HG03342 (cell line): Measurements from ENCODE around the gene SETD3.

Source experiments
- ATAC-seq: cut with Tn5 transposase; IDR thresholded peaks from one replicate; pipeline ENCODE4 v1.9.1; 2021; ENCODE audit warnings: mild to moderate bottlenecking, moderate library complexity; ENCODE audit not compliant: unreplicated experiment

The SETD3 gene

GRCh38 chr14:99461411-99462085 is 19.1 kb downstream of the SETD3 start:
- no peak for ATAC-seq

DNA sequence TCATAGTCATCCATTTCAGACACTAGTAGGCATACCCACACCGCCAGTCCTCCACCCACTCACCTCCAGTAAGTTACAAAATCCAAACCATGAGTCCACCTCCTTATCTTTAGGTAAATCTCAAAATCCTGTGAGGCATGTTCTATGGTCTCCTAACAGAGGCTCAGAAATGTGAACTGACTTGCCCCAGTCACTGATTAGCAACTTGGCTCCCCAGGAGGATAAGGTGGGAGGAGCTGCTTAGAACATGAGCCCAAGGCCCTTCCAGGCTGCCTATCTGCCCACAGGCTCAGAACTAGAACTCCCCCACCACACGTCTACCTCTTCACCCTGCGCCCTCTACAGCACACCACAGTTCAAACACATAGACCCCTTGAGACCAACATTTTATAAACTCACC is 19.9 kb downstream of the SETD3 start:
- ATAC-seq = no peak

DNA sequence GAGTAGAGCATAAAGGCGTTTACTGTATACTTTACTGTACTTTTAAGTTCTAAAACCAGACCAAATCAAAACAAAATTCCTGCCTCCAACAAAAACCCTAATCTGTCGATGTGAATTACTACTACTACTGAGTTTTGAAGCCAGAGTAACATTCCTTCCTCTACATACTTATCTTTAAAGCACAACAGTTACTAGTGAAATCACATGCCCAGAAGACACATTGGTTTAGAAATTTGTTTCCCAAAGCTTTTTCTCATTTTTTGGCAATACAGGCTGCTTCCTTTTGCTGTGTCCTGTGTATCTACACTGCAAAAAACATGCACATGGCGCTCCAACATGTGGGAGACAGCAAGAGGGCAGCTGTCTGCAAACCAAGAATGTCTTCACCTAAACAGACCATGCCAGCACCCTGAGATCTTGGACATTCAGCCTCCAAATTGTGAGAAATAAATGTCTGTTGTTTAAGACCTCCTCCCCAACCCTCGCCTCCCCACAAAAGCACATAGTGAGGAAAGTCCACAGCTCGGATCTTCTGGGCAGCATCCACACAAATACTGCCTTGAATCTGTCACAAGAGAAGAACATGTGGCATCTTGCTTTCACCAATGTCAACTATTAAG is 21.1 kb downstream of the SETD3 start:
- ATAC-seq = no peak

DNA sequence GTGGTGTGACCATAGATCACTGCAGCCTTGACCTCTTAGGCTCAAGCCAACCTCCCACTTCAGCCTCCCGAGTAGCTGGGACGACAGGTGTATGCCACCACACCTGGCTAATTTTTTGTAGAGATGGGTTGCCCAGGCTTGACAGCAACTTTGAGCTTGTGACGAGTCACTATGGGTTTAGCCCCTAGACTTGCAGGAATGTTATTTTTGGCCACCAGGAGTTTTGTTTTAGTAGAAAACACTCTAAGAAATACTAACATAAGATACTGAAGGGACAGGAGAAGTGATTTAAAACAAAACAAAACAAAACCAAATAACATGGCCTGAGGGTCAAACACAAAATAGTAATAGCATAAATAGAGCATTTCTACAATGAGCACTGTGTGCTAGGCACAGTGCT is 26.4 kb downstream of the SETD3 start:
- no peak for ATAC-seq

- ATAC-seq = no peak
Measured at GRCh38 chr14:99452968-99453367, 27.7 kb downstream of the SETD3 start.

DNA sequence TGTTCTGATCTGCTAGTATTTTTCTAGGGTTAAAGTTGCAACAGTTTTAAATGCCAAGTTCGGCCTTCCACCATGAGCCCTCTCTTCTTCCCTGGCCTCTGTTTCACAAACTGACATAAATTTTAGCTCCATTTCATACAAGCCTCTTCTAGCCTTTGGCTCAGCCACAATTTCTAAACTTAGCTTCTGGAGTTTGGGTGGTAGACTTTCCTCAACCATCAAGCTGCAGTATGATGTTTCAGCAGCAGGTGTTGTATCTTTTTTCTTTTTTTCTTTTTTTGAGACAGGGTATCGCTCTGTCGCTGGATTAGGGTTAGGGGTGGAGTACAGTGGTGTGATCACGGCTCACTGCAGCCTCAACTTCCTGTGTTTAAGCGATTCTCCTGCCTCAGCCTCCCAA is 29.4 kb downstream of the SETD3 start:
- no peak for ATAC-seq

- no peak for ATAC-seq
Measured at GRCh38 chr14:99450266-99450665, 30.4 kb downstream of the SETD3 start.

DNA sequence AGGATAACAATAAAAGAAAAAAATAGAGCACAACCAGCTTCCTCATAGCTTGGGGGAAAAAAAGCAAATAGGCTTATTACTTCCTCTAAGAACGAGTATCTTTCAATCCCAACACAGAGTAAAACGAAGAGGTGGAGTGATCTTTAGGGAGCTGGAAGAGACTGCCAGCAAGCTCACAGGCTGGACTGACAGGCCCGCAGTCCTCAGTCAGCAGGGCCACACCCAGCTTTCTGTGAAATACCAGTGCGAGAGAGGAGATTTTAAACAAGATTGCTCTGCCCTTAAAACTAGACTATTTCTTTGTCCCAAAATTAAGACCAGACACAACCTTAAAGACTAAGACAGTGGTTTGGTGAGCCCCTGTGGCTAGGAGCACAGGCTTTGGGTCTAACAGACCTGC is 32.9 kb downstream of the SETD3 start:
- no peak for ATAC-seq

- ATAC-seq = no peak
Measured at GRCh38 chr14:99445931-99446330, 34.7 kb downstream of the SETD3 start.

- no peak for ATAC-seq
Measured at GRCh38 chr14:99441918-99442317, 38.7 kb downstream of the SETD3 start.

- no peak for ATAC-seq
Measured at GRCh38 chr14:99441157-99441870, 39.3 kb downstream of the SETD3 start.

DNA sequence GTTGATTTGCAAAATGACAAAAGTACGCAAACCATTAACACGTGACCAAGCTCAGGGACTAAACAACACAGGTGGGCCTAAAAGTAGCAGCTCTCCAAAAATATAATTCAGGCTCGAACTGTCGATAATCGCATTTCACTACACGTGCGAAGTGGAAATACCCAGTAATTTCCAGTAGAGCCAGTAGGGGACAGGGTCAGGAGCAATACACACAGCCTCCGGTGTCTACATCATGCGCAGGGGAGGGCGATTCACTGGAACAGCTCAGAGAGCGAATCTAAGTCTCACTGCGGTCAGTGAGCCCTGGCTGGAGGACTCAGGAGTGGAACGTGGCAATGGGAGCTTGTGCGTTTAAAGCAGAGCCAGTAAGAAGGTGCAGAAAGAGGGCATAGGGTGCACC is 40.4 kb downstream of the SETD3 start:
- ATAC-seq = no peak

DNA sequence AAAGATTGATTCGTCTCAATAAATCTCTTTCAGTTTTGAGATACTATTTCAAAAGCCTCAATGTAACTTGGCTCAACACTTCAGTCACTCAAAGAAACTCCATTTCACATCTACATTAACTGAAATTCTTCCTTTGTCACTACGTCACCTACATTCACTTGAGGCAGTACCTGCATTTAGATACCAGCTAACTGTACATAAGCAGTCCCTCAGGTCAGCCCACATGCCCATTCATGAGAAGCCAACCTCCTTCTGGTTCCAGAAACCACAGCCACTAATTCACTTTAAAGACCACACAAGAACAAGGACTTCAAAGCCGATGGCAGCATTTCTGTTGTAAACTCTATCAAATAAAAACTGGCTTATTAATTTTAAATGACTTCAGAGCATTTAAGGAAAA is 43.0 kb downstream of the SETD3 start:
- no peak for ATAC-seq

- no peak for ATAC-seq
Measured at GRCh38 chr14:99436247-99437180, 44.1 kb downstream of the SETD3 start.

DNA sequence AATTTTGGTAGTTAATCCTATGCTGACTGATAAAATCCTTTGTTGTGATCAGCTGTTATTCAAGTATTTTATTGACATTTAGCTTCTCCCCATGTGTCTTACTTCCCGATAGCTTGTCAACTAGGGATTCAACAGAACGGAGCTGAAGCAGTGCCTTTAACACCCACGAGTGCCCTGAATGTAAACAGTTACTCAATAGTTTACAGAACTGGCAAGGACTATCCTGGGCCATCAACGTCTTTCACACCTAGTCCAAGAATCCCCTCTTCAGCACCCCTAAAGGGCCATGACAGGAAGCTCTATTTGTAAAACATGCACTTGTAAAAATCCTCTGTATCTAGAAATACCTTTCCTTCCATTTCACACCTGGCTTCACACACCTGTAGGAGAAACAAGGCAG is 45.3 kb downstream of the SETD3 start:
- ATAC-seq = no peak

- ATAC-seq = no peak
Measured at GRCh38 chr14:99432485-99432884, 48.2 kb downstream of the SETD3 start.

- ATAC-seq = no peak
Measured at GRCh38 chr14:99431986-99432385, 48.7 kb downstream of the SETD3 start.

- ATAC-seq = peak; percentile 89
Measured at GRCh38 chr14:99430491-99430890, 50.2 kb downstream of the SETD3 start.

- ATAC-seq = no peak
Measured at GRCh38 chr14:99427632-99428300, 52.9 kb downstream of the SETD3 start.

- no peak for ATAC-seq
Measured at GRCh38 chr14:99426813-99427346, 53.8 kb downstream of the SETD3 start.
